HG03097 (cell line): ENCODE measurements around the gene TIGD3.

Source experiments
- ATAC-seq: cut with Tn5 transposase; IDR thresholded peaks from one replicate; pipeline ENCODE4 v1.9.1; 2021; ENCODE audit not compliant: unreplicated experiment, low FRiP score

The TIGD3 gene

DNA sequence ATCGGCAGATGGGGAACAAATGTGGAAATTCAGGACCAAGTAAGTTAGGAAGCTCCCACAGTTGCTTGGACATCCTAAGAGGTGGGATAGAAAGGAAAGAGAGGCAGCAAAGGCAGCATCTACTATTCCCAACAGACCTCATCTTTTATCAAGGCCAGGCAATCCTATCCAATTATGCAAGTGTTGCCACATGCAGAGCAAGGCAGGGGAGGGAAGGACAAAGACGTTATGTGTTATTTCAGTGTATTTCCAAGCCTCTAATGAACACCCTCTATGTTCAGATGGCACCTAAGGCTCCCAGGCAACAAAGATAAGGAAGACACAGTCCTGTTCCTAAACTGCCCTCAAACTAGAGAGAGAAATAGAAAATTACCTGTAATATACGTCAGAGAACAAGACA is 9.2 kb downstream of the TIGD3 start:
- no peak for ATAC-seq

DNA sequence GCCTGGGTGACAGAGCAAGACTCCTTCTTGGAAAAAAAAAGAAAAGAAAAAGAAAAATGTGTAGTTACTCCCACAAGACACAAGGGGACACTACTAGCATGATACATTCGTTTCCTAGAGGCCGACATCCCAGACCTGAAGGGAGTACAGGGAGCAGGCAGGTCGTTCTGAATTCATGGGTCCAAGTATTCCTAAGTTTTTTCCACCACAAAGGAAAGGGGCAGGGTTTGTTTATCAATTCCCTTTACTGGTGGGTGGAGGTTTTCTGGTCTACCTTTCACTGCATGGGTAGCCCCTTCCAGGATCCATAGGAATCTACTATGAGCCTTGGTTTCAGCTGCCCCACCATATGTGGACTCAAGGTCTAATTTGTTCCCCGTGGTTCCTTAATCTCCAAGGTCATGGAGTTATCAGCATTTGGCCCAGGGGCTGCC is 11.8 kb downstream of the TIGD3 start:
- ATAC-seq = peak; percentile 48

DNA sequence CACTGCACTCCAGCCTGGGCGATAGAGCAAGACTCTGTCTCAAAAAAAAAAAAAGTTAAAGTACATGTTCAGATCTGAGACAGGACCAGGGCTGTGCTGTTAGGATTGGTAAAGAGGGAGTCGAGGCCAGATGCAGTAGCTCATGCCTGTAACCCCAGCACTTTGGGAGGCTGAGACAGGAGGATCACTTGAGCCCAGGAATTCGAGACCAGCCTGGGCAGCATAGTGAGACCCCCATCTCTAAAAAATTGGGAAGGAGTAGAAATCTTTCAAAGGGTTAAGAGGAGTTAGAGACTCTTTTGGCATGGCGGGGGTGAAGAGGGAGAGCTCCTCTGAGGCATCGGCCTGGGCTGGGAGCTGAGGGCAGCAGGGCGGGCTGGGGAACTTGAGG is 16.1 kb downstream of the TIGD3 start:
- no peak for ATAC-seq

DNA sequence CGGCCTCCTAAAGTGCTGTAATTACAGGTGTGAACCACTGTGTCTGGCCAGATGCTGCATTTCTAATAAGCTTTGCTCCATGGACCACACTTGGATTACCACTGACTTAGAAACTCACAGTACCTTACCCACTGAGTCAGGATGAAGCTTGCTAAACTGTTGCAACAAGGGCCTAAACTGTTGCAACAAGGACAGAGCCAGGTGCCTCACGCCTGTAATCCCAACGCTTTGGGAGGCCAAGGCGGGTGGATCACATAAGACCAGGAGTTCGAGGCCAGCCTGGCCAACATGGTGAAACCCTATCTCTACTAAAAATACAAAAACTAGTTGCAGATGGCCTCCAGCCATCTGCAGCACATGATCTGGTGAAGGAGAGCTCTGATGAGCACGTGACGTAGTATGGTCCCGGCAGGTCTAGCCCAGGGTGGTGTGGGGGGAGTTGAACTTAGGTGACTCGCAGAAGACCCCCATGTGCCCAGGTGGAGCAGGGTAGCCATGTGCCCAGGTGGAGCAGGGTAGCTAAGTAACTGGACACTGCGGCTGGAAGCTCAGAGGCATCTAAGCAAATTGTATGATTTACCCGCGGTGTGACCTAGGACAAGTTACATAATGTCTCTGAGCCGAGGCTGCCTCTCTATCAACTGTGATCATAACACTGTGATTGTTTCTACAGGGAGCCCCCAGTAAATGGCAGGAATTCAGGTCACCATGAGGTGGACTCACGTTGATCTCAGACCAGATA is 19.5 kb downstream of the TIGD3 start:
- no peak for ATAC-seq

DNA sequence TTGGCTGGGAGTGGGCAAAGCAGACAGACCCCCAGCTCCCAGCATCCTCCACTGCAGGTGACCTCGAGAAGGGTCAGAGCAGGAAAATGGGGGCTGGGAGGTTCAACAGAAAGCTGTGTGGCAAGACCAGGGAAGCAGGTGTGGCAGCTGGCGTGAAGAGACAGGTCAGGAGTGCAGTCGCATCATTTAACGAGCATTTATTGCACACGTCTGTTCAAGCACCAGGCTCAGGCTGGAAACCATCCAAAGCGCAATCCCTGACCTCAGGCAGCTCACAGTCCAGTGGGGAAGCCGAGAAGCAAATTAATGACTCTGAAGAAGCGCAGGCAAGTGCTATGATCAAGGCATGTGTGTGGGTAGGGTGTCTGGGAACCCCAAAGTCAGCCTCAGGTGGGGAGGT is 20.5 kb downstream of the TIGD3 start:
- no peak for ATAC-seq

DNA sequence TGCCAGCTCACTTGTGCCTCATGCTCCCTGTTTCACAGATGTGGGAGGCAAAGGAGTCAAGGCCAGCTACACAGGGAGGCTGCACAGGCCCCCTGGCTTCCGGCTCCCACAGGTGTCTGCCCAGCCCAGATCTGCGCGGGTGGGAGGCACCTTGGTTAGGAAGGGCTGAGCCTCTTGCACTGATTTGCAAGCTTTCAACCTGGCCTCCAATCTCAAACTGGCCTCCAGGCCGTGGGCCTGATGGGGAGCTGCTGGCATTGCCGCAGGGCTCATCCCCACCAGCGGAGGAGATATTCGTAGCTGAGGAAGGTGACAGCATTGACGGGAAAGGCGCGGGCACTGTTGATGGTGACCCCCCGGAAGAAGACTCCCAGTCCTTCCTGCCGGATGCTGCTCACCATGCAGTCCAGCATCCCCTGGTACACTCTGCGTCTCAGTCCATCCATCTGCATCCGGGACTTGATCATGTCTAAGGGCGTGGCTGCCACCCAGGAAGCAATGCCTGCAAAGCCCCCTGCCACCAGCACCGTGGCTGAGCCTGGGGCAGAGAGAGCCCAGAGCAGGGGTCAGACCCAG is 21.7 kb downstream of the TIGD3 start:
- ATAC-seq = no peak

DNA sequence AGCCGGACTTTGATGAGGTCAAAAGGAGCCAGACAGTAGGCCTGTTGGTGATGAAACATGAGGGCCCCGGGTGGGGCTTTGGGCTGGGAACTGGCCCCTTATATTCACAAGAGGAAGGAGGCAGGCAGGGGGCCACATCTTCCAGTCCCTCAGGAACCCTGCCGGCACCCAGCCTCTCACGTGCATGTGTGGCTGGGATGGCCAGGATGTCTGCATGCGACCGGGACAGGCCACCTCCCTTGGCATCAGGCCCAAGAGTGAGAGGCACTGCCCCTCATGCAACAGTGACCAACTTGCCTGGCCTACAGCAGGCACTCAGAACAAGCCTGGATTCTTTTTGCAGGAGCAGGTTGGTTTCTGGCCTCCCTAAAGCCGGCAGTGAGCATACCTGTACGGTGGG is 22.5 kb downstream of the TIGD3 start:
- ATAC-seq = no peak

DNA sequence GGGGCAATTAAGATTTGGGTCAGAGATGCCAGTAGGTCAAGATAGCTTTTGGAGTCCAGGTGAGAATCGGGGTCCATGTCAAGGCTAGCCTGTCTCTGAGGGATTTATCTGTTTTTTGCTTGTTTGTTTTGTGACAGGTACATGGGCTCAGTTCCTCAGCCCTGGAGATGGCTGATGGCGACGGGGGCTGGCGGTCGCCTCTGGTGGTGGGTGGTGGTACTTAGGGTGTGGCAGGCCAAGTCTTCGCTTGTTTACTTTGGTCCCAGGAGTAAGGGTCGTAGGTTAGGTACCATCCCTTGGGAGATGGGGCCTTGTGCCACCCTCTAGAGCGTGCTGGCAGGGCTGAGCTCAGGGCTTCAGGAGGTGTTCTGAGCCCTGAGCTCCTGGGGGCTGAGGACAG is 23.2 kb downstream of the TIGD3 start:
- no peak for ATAC-seq

DNA sequence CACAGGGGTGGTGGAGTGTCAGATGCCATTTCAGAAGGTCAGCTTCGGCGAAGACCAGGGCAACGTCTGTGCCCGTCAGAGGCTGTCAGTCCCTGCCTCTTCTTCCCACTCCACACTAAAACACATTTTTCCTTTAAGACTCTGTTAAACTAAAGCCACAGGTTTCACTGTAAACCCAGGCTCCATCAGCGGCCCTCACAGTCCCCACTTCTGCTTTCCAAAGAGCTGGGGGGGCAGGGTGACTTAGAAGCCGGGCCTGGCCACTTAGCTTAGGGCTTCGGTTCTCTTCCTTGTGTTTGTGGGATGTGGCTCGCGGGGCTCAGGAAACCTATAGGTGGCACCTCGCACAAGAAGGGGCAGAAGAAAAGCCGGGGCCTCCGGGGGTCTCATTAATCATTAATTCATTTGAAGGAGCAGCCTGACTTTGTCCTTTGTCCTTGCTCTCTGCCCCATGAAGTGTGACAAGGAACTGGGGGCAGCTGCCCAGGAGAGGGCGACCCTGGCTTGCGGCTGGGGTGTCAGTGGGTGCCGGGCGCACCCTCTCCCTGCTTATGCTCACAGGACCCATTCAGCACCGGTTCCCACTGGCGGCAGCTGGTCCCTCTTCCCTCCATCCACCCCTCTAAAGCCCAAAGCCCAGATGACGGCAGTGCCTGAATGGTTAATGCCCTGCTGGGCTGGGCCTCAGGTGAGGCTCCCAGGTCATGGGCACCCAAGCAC is 23.8 kb downstream of the TIGD3 start:
- no peak for ATAC-seq

DNA sequence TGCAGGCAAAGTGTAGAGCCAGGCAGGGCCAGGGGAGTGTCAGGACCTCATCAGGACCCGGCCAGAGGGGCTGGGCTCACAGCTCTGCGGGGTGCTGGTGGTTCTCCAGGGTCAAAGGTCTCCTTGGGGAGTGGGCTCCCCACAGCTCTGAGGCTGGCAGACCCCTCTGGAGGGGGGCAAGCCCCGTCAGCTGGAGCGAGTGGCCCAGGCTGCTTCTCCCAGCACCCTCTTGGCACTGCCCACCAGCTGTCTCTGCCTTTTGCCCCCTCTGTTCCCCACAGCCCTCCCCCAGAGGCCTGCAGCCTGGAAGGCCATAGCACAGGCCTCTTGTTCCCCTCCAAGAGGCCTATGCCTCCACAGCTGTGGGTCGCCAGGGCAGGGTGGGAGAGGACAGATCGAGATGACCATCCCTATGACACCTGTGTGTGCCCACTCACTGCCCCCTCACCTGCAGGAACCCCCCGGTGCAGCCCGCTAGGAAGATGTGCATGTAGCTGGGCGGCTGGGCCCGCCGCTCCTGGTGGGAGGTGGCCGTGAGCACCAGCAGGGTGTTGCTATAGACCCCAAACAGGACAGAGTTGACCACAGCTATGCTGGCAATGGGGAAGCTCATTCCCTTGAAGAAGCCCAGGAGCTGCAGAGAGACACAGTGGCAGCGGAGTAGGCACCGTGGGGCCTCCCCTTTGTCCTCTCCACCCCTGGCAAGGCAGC is 24.5 kb downstream of the TIGD3 start:
- no peak for ATAC-seq

DNA sequence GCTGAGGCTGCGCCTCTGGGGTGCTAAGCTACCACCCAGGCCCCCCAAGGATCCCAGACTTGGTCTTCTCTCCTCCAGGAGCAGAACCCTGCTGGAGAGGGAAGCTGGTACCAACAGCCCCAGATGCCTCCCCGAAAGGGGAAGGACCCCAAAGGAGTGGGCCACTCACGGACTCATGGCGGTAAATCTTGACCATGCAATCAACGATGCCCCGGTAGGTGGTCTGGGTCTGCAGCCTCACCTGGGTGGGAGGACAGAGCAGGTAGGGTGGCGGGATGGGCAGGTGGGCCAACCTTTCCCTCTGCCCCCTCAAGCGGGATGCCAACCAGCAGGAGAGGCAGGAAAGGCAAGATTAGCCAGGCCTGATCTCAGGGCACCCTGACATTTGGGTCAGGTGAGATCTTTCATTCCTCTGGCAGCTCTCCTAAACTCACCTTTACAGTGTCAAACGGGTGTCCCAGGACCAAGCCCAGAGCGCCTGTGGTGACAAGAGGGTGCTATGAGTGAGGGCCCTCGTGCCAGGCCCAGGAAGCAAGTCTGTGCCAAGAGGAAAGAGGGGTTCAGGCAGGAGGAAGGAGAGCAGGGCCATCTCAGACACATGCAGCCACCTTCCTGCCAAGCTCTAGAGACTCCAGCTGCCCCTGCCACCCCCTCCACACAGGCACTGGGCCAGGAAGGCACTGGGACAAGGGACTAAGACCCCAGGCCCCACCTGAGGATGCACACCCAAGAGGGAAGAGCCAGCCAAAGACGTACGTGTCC is 25.3 kb downstream of the TIGD3 start:
- ATAC-seq = no peak

DNA sequence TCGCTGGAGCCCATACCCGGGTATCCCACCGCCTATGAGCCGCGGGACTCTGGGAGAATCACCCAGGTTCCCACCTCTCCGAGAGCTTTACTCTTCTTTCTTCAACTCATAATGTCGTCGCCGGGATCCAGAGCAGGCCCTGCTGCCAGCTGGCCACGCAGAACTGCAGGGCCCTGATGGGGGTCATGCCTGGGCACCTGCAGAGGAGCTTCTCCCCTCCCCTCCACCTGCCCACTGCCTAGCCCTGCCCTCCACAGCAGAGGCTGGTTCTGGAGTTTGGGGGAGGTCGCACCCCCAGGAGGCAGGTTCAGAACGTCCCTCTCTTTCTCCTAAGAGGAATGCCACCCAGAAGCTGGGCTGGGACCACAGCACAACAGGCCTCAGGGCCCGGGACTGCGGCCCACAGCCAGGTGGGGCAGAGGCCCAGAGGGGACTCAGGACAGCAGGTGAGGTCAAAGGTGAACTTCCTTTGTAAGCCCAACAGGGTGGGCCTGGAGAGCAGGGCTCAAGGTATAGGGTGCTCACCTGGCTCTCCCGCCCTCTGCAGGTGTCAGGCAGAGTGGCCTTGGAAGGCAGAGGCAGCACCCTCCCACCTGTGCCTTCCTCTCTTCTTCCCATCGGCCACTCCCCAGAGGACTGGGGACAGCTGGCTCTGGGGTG is 26.0 kb downstream of the TIGD3 start:
- ATAC-seq = no peak

DNA sequence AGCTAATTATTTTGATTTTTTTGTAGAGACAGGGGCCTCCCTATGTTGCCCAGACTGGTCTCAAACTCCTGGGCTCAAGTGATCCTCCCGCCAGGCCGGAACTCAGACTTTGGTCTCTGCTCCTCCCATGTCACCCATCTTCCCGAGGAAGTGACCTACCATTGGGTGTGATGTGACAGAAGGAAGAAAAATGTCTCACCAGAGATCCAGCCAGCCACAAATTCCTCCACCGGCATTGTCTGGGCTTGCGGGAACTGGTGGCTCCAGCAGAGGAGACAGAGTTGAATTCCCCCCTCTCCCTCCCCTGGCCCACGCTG is 27.1 kb downstream of the TIGD3 start:
- ATAC-seq = peak; percentile 8

DNA sequence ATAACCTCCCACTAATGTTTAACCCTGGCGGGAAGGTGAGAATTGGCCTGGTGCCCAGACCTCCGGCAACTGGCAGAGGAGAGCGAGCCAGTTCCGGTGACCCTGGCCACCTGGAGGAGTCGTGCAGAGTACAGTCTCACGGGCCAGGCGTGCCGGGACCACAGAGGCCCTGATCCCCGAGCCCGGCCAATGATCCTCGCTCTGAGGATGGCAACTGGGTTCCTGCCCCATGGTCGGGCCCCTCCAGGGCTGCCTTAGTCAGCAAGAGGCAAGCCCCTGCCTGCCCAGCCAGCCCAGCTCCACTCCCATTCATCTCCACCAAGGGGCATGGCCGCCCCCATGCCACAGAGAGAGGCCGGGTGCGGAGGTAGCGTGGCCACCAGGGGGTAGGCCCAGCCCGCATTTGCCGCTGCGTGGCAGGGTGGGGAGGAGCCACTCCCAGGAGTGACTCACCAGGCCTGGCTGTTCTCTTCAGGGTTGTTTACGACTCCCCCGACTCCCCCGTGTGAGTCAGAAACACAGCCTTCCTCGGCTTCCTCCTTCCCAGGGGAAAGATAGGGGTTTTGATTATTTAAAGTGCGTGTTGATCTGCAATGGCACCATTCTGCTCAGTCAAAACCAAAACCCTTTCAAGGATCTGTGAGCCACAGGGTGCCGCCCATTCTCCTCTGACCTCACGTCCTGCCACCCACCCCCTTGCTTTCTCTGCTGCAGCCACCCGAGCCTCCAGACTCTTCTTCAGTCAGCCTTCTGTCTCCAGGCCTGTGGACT is 27.7 kb downstream of the TIGD3 start, which contains the start of gene SLC25A45:
SLC25A45 (minus strand) TSS at position 614 of the 771 bp plus-strand sequence. CDS start 695 bp downstream, outside the sequence.
- peak; percentile 46 for ATAC-seq

DNA sequence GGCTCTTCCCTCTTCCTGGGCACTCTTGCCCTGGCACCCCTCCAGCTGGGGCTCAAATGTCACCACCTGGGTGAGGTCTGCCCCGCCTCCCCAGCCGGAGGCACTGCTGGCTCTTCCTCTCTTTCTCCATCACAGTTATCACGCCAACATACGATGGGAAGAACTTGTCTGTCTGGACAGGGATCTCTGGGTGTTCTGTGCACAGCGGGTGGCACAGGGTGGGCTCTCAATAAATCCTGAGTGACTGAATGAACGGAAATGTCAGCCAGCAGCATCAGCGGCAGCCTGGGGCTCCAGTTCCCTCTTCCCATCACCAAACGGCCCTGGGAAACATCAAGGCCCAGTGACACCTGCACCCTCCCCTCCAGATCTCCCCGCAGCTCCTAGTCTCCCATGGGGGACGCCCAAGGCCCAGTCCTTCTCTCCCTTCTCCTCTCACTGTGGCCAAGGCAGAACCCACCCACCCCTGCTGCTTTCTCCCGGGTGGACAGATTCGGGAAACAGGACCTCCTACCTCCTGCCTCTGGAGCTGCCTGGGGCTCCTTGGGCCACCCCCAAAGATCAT is 28.3 kb downstream of the TIGD3 start:
- no peak for ATAC-seq

DNA sequence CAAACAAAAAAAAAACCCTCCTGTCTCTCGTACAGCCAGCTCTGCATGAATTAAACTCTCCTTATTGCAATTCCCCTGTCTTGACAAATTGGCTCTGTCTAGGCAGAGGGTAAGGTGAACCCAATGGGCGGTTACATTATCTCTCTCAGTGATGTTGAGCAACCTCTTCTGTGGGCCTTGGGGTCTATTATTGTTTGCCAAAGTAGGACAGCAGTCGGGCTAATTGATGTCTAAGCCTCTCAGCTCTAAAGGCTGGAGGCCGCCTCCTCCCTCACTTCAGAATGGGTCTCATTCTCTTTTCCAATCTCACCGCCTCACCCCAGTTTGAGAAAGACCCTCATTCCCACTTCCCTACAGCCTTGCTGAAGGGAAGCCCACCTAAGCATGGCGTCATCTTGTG is 29.2 kb downstream of the TIGD3 start:
- ATAC-seq = no peak

DNA sequence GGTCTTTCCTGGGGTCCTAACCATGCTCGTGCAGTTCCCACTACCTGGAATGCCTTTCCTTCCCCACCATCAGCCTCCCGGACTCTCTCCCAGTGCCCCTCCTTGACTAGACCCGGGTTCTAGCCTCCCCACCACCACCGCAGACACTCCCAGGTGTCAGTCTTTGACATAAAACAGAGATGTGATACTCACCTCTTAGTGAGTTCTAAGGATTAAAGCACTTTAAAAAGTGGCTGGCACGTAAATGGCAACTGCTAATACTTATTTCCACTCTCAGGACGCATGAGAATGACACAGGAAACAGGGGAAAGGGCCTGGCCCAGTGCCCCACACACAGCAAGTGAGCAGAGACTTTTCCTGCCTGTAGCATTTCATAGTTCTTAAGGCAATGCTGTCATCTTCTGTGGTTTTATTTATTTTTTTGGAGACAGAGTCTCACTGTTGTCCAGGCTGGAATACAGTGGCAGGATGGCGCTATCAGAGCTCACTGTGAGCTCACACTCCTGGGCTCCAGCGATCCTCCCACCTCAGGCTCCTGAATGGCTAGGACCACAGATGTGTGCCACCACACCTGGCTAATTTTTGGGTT is 29.8 kb downstream of the TIGD3 start:
- ATAC-seq = no peak

DNA sequence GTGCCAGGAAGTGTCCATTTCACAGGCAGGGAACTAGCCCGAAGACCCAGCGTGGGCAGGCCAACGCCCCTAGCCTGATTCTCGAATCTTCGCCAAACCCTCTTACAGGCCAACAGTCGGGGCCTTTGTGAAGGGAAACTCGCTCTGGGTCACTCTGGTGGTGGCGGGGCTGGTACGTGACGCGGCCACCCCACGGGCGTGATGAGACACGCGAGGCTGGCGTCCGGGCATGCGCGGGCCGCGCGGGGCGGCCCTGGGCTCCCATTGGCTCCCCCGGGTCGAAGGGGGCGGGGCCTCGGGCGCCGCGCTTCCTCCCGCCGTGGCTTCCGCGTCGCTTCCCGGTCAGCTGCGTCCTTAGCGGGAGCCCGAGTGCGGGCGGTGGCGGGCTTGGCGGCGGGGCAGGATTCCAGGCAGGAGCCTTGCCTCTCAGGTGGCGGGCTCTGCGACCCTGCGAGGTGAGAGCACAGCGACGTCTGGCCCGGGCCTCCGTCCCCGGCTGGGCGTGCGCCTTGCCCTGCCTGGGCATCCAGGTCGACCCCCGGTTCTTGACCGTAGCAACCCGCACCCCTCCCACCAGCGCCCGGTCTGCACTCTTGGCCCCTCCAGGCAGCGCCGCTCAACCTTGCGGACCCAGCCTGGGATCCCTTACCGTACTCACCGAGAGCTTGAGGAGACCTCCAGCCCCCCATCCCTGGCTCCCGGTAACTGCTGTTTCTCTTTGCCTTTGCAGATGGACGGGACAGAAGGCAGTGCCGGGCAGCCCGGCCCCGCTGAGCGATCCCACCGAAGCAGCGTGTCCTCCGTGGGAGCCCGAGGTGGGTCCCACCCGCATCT is 32.0 kb downstream of the TIGD3 start, which contains the start of gene FRMD8:
FRMD8 (plus strand) TSS at position 331 of the 834 bp plus-strand sequence; CDS start at position 731, 400 bp downstream.
- no peak for ATAC-seq
